Smooth muscle cell (in vitro differentiated cells): ENCODE data around the gene RIC8A. TPM values are rescaled to one million over a fixed set of nuclear protein-coding genes. Genes with fewer than 3 reads are reported as not detected.

Source experiments
- DNase-seq: peaks from one replicate; lab custom pipeline; 2025; ENCODE audit not compliant: unreplicated experiment; lab: John Stamatoyannopoulos, UW
- H2AFZ ChIP-seq: fragments of 200-600 bp; sonication (generic); 2 replicates; pipeline ENCODE4 v1.6.0; 2016; ENCODE audit warnings: antibody characterized with exemption, low read depth, mild to moderate bottlenecking
- H3F3A ChIP-seq: fragments of 200-600 bp; sonication (generic); 2 replicates; pipeline ENCODE4 v1.6.0; 2017; ENCODE audit warnings: antibody characterized with exemption, low read depth
- H3K27ac ChIP-seq: fragments of 200-600 bp; sonication (generic); 2 replicates; pipeline ENCODE4 v1.5.1; 2016; ENCODE audit warnings: low read depth, mild to moderate bottlenecking
- H3K27me3 ChIP-seq: fragments of 200-600 bp; sonication (generic); 2 replicates; pipeline ENCODE4 v1.6.1; 2016; ENCODE audit warnings: low read depth, mild to moderate bottlenecking
- H3K36me3 ChIP-seq: fragments of 200-600 bp; sonication (generic); 2 replicates; pipeline ENCODE4 v1.5.1; 2016; ENCODE audit warnings: low read depth
- H3K4me1 ChIP-seq: fragments of 200-600 bp; sonication (generic); 2 replicates; pipeline ENCODE4 v1.5.1; 2016; ENCODE audit warnings: low read depth
- H3K4me2 ChIP-seq: fragments of 200-600 bp; sonication (generic); 2 replicates; pipeline ENCODE4 v1.6.0; 2016; ENCODE audit warnings: mild to moderate bottlenecking
- H3K4me3 ChIP-seq: fragments of 200-600 bp; sonication (generic); 2 replicates; pipeline ENCODE4 v1.5.1; 2016; ENCODE audit warnings: mild to moderate bottlenecking
- H3K79me2 ChIP-seq: fragments of 200-600 bp; sonication (generic); 2 replicates; pipeline ENCODE4 v1.6.0; 2016; ENCODE audit warnings: low read depth, mild to moderate bottlenecking
- H3K9ac ChIP-seq: fragments of 200-600 bp; sonication (generic); 2 replicates; pipeline ENCODE4 v1.6.0; 2016; ENCODE audit warnings: low read depth
- H3K9me3 ChIP-seq: fragments of 200-600 bp; sonication (generic); replicated peaks from 2 replicates; pipeline ENCODE4 v1.5.1; 2016; ENCODE audit warnings: low read depth
- H4K20me1 ChIP-seq: fragments of 200-600 bp; sonication (generic); 2 replicates; pipeline ENCODE4 v1.6.0; 2016; ENCODE audit warnings: low read depth
- CTCF ChIP-seq: fragments of 200-600 bp; sonication (generic); IDR thresholded peaks from 2 replicates; pipeline ENCODE4 v1.5.1; 2017; ENCODE audit warnings: borderline replicate concordance, mild to moderate bottlenecking, antibody characterized with exemption; ENCODE audit not compliant: insufficient read depth, poor library complexity, severe bottlenecking
- WGBS: methylation state at CpG from one replicate; pipeline ENCODE4 v1.1.7; 2016; ENCODE audit warnings: low lambda C conversion rate; 5-methylcytosine and 5-hydroxymethylcytosine counted together
- polyA plus RNA-seq: library from polyadenylated mRNA; unstranded; fragments of >200 nt; fragmentation: Nextera tagmentation; extraction: Ambion mirVana; gene quantifications from 2 replicates; pipeline ENCODE4 v1.2.1, GENCODE V29; 2016
- total RNA-seq: library from RNA; depleted of rRNA; stranded (reverse); fragments of >200 nt; gene quantifications from 2 replicates; pipeline ENCODE4 v1.2.3, GENCODE V29; 2014

The RIC8A gene
- total and polyA plus RNA-seq, 2 experiments from 2014 or later = 71.2 to 120 TPM

- no peak overlapping the region for H3K9ac ChIP-seq
- peaks cover 71% of the 10 kb centered on the region for H4K20me1 ChIP-seq
- 99% methylated on average over 7 of the region's 7 CpGs for WGBS
These were observed 4.2 kb upstream of the RIC8A start for GRCh38 chr11:203056-203944.

GRCh38 chr11:203945-204586 lies 3.4 kb upstream of the RIC8A start:
- no peak for DNase-seq
- TF ChIP-seq CTCF = no peak

More at GRCh38 chr11:203056-203944, 4.2 kb upstream of the RIC8A start:
- Histone ChIP-seq H3K4me3 (no peak overlapping the region), H3K36me3 (no peaks in the 10 kb centered on the region), H3K4me2 (no peak overlapping the region), H3K27ac (no peak overlapping the region), H2AFZ (no peak overlapping the region), H3K4me1 (peaks cover 6% of the 10 kb centered on the region), H3K27me3 (no peaks in the 10 kb centered on the region), H3K9me3 (no peaks in the 10 kb centered on the region), H3F3A (peaks cover 7% of the 10 kb centered on the region), H3K79me2 (peaks cover 46% of the 10 kb centered on the region)
- no peak for TF ChIP-seq CTCF
- DNase-seq = no peak

GRCh38 chr11:204587-205109 lies 2.9 kb upstream of the RIC8A start:
- Histone ChIP-seq H3K9me3 (no peaks in the 10 kb centered on the region), H3K4me3 (no peak overlapping the region), H3F3A (peaks cover 8% of the 10 kb centered on the region), H2AFZ (no peak overlapping the region), H3K27ac (no peak overlapping the region), H3K79me2 (peaks cover 59% of the 10 kb centered on the region), H3K27me3 (no peaks in the 10 kb centered on the region), H3K4me1 (peaks cover 10% of the 10 kb centered on the region), H3K9ac (no peak overlapping the region), H4K20me1 (peaks cover 67% of the 10 kb centered on the region), H3K36me3 (no peaks in the 10 kb centered on the region), H3K4me2 (no peak overlapping the region)
- no peak for DNase-seq
- no peak for TF ChIP-seq CTCF
- 95% methylated on average over 12 of the region's 12 CpGs for WGBS

More at GRCh38 chr11:203945-204586, 3.4 kb upstream of the RIC8A start:
- no peaks in the 10 kb centered on the region for H3K27me3 ChIP-seq
- H4K20me1 ChIP-seq = peaks cover 64% of the 10 kb centered on the region
- no peak overlapping the region for H3K4me2 ChIP-seq
- H3K79me2 ChIP-seq = peaks cover 53% of the 10 kb centered on the region
- H3K4me3 ChIP-seq = no peak overlapping the region
- peaks cover 8% of the 10 kb centered on the region for H3F3A ChIP-seq
- no peaks in the 10 kb centered on the region for H3K9me3 ChIP-seq
- no peak overlapping the region for H3K27ac ChIP-seq
- H2AFZ ChIP-seq = no peak overlapping the region
- no peak overlapping the region for H3K9ac ChIP-seq
- H3K36me3 ChIP-seq = no peaks in the 10 kb centered on the region
- H3K4me1 ChIP-seq = peaks cover 6% of the 10 kb centered on the region
- 100% methylated on average over 4 of the region's 4 CpGs for WGBS
